Measurements from ENCODE around the gene GOLT1A. TPM values are rescaled to one million over a fixed set of nuclear protein-coding genes. Genes with fewer than 3 reads are reported as not detected.

GOLT1A gene
- total and polyA plus RNA-seq, 2 of the 8 experiments (the other 6 are each of a cell fraction or from before 2014, with no cell fraction given): 7.5 to 8.5 TPM

- Histone ChIP-seq H3K9me3 (ENCODE audit: insufficient read depth in 2 of 2, low read depth in 1 of 2, low read length in 1 of 2) (no peaks in the 10 kb centered on the region), H3K56ac (replicated peaks; ENCODE audit: insufficient read length, low read depth, low read length) (peak within 1 kb of the TSS; percentile 100), H3K27me3 (replicated peaks in 1 of 4; ENCODE audit: control insufficient read depth in 3 of 4, extremely low read depth in 1 of 4, insufficient read depth in 3 of 4, low read length in 3 of 4) (peaks cover 0 to 5% (median 1%) of the 10 kb centered on the region in 4 experiments; a peak in 2 of 7 replicates), H2AK5ac (ENCODE audit: low read depth, low read length) (peak within 1 kb of the TSS; percentile 79), H4K5ac (ENCODE audit: insufficient read length, low read depth, low read length) (no peak within 1 kb of the TSS), H2AFZ (ENCODE audit: low read length) (no peak within 1 kb of the TSS), H4K8ac (ENCODE audit: extremely low read depth, insufficient read depth, low read length) (no peak within 1 kb of the TSS), H3K4ac (replicated peaks; ENCODE audit: insufficient read length, low read depth, low read length) (no peak within 1 kb of the TSS), H4K20me1 (replicated peaks in 1 of 2; ENCODE audit: control insufficient read depth in 1 of 2, insufficient read depth in 2 of 2, low read length in 2 of 2) (peaks cover 0 to 6% of the 10 kb centered on the region in 2 experiments), H3K4me3 (ENCODE audit: extremely low read depth in 1 of 4, insufficient read depth in 2 of 4, low read depth in 3 of 4, low read length in 4 of 4) (no peak within 1 kb of the TSS), H4K91ac (replicated peaks; ENCODE audit: insufficient read length, low read length) (peak within 1 kb of the TSS; percentile 61), H3K4me2 (ENCODE audit: insufficient read depth in 1 of 2, low read depth in 2 of 2, low read length in 2 of 2) (no peak within 1 kb of the TSS; a peak in 1 of 4 replicates), H3K18ac (ENCODE audit: extremely low read depth, low read length) (no peak within 1 kb of the TSS; the same call in 1 of the 2 replicates), H3K79me2 (ENCODE audit: control insufficient read depth in 1 of 2, insufficient read depth in 2 of 2, low read length in 2 of 2) (no peaks in the 10 kb centered on the region), H3K36me3 (ENCODE audit: control insufficient read depth in 2 of 4, insufficient read depth in 4 of 4, low read length in 3 of 4) (no peaks in the 10 kb centered on the region; a peak in 1 of 8 replicates), H2BK12ac (ENCODE audit: low read depth, low read length) (peak within 1 kb of the TSS; percentile 39; the same call in 1 of the 2 replicates), H3K4me1 (replicated peaks in 1 of 4; ENCODE audit: control insufficient read depth in 3 of 4, insufficient read depth in 4 of 4, low read length in 3 of 4) (peaks cover 0 to 5% (median 0%) of the 10 kb centered on the region in 4 experiments; a peak in 3 of 7 replicates), H3K27ac (ENCODE audit: low read depth, low read length) (no peak within 1 kb of the TSS), H2BK5ac (ENCODE audit: low read depth, low read length) (no peak within 1 kb of the TSS), H2BK20ac (ENCODE audit: low read length) (no peak within 1 kb of the TSS; the same call in 1 of the 2 replicates), H3K14ac (ENCODE audit: insufficient read length) (no peak within 1 kb of the TSS), H3K23ac (ENCODE audit: insufficient read length) (no peak within 1 kb of the TSS), H2BK15ac (ENCODE audit: low read length) (no peak within 1 kb of the TSS), H2BK120ac (replicated peaks; ENCODE audit: low read depth, low read length) (no peak within 1 kb of the TSS), H3K79me1 (ENCODE audit: low read depth, low read length) (peaks cover 5% of the 10 kb centered on the region), H3K23me2 (ENCODE audit: low read depth, low read length) (peaks cover 7% of the 10 kb centered on the region), H3K9ac (replicated peaks in 1 of 4; ENCODE audit: extremely low read depth in 1 of 4, low read depth in 3 of 4, low read length in 3 of 4) (no peak within 1 kb of the TSS; a peak in 1 of 7 replicates)
- WGBS, 2 experiments (ENCODE audit: extremely low coverage in 1 of 2, insufficient coverage in 1 of 2, insufficient read length in 1 of 2, insufficient replicate concordance in 2 of 2, low coverage in 1 of 2, low lambda C conversion rate in 2 of 2, missing lambda C conversion rate in 1 of 2): 83% methylated on average over 13 of the region's 18 CpGs; no CpG with 5 or more reads in 1 of the 2 experiments
- DNase-seq (ENCODE audit: low read depth in 1 of 2, low spot score in 2 of 2) (no peak), FAIRE-seq (no peak)
- POLR2A ChIA-PET (ENCODE audit: partially characterized antibody): interaction anchor here (1.0 to 3.2 kb wide), 4 partner anchors 8 to 17 kb away, joined by 3 to 11 read pairs (median 4); partner anchors contain the start of gene GOLT1A
- no peak for TF ChIP-seq SUZ12 (IDR thresholded peaks at IDR 0.05; ENCODE audit: low read length)
- no peak for TF ChIP-seq CTCF (IDR thresholded peaks at IDR 0.05; ENCODE audit: control extremely low read depth in 1 of 3, insufficient read depth in 1 of 3, low read depth in 1 of 3, low read length in 3 of 3)
- no peak for TF ChIP-seq ZNF274 (IDR thresholded peaks at IDR 0.05; ENCODE audit: borderline replicate concordance, extremely low read depth, low read length)
- no peak for TF ChIP-seq RFX5 (IDR thresholded peaks at IDR 0.05; ENCODE audit: borderline replicate concordance, low read depth, low read length)
- CTCF ChIA-PET (ENCODE audit: partially characterized antibody): interaction anchor here (1.1 to 12.6 kb wide), 6 partner anchors 11 to 165 kb away, joined by 3 to 360 read pairs (median 10); partner anchors contain the start of genes ETNK2, GOLT1A, PLEKHA6 and REN
Observed at GRCh38 chr1:204196068-204196795, 17.6 kb downstream of the GOLT1A start, which contains the start of gene KISS1. KISS1 (minus strand) TSS chr1:204196491; CDS start chr1:204192876, 3,615 bp downstream.
